Ectodermal cell (in vitro differentiated cells): Measurements from ENCODE around the gene FMN2.
"Not testable (repeated sequence)": the region's sequence is repeated elsewhere in the genome, so short reads cannot be mapped to it uniquely, and the experiment has no call there.

Source experiments
- H3K27ac ChIP-seq: 2 replicates; pipeline ENCODE4 v1.7.0; 2013; ENCODE audit warnings: mild to moderate bottlenecking, low read depth, low read length; ENCODE audit not compliant: insufficient read depth, poor library complexity, severe bottlenecking
- H3K27me3 ChIP-seq: 2 replicates; pipeline ENCODE4 v1.7.0; 2013; ENCODE audit warnings: mild to moderate bottlenecking, low read length; ENCODE audit not compliant: insufficient read depth, control insufficient read depth, poor library complexity, severe bottlenecking
- H3K36me3 ChIP-seq: one replicate; pipeline ENCODE4 v1.7.0; 2013; ENCODE audit warnings: low read length; ENCODE audit not compliant: control insufficient read depth, insufficient read depth
- H3K4me1 ChIP-seq: one replicate; pipeline ENCODE4 v1.7.0; 2013; ENCODE audit warnings: low read length; ENCODE audit not compliant: control insufficient read depth, insufficient read depth
- H3K4me3 ChIP-seq: 2 replicates; pipeline ENCODE4 v1.7.0; 2013; ENCODE audit warnings: low read depth, low read length, control low read depth; ENCODE audit not compliant: insufficient read depth
- H3K9me3 ChIP-seq: 2 replicates; pipeline ENCODE4 v1.7.0; 2013; ENCODE audit warnings: mild to moderate bottlenecking, low read length, moderate library complexity; ENCODE audit not compliant: control insufficient read depth
- WGBS, 2 experiments: methylation state at CpG; one replicate each; pipeline ENCODE4 v1.1.7; 2013; ENCODE audit warnings: missing lambda C conversion rate in 2 of 2; 5-methylcytosine and 5-hydroxymethylcytosine counted together

The FMN2 gene

GRCh38 chr1:240152611-240153297, 61.1 kb downstream of the FMN2 start:
- WGBS, 2 experiments = 82 to 85% methylated on average over 5 of the region's 5 CpGs
- Histone ChIP-seq H3K36me3 (no peaks in the 10 kb centered on the region), H3K27me3 (no peaks in the 10 kb centered on the region), H3K4me1 (no peaks in the 10 kb centered on the region), H3K4me3 (no peak overlapping the region), H3K9me3 (no peaks in the 10 kb centered on the region), H3K27ac (no peak overlapping the region)

- H3K9me3 ChIP-seq = no peaks in the 10 kb centered on the region
- H3K27ac ChIP-seq = no peak overlapping the region
- no peaks in the 10 kb centered on the region for H3K27me3 ChIP-seq
- no peaks in the 10 kb centered on the region for H3K36me3 ChIP-seq
- WGBS, 2 experiments = 91 to 95% methylated on average over 2 of the region's 2 CpGs
- no peak overlapping the region for H3K4me3 ChIP-seq
- no peaks in the 10 kb centered on the region for H3K4me1 ChIP-seq
Measured at GRCh38 chr1:240155605-240156004, 63.9 kb downstream of the FMN2 start.

GRCh38 chr1:240164742-240165141, 73.1 kb downstream of the FMN2 start:
- no peaks in the 10 kb centered on the region for H3K9me3 ChIP-seq
- no peaks in the 10 kb centered on the region for H3K27me3 ChIP-seq
- no peaks in the 10 kb centered on the region for H3K4me1 ChIP-seq
- H3K36me3 ChIP-seq = no peaks in the 10 kb centered on the region
- no peak overlapping the region for H3K27ac ChIP-seq
- H3K4me3 ChIP-seq = no peak overlapping the region

- no peaks in the 10 kb centered on the region for H3K9me3 ChIP-seq
- H3K27ac ChIP-seq = no peak overlapping the region
- 89 to 93% methylated on average over 7 of the region's 7 CpGs for WGBS, 2 experiments
- no peaks in the 10 kb centered on the region for H3K27me3 ChIP-seq
- no peaks in the 10 kb centered on the region for H3K36me3 ChIP-seq
- no peak overlapping the region for H3K4me3 ChIP-seq
- H3K4me1 ChIP-seq = no peaks in the 10 kb centered on the region
Measured at GRCh38 chr1:240169188-240169587, 77.5 kb downstream of the FMN2 start.

- Histone ChIP-seq H3K9me3 (no peaks in the 10 kb centered on the region), H3K27ac (no peak overlapping the region), H3K4me3 (no peak overlapping the region), H3K36me3 (no peaks in the 10 kb centered on the region), H3K4me1 (no peaks in the 10 kb centered on the region), H3K27me3 (no peaks in the 10 kb centered on the region)
- WGBS, 2 experiments = 75 to 91% methylated on average over 1 to 2 of the region's 2 CpGs
Measured at GRCh38 chr1:240170266-240170665, 78.6 kb downstream of the FMN2 start.

GRCh38 chr1:240170806-240171205, 79.1 kb downstream of the FMN2 start:
- no peaks in the 10 kb centered on the region for H3K27me3 ChIP-seq
- H3K27ac ChIP-seq = no peak overlapping the region
- no peaks in the 10 kb centered on the region for H3K36me3 ChIP-seq
- 88 to 90% methylated on average over 6 of the region's 6 CpGs for WGBS, 2 experiments
- H3K4me1 ChIP-seq = no peaks in the 10 kb centered on the region
- H3K4me3 ChIP-seq = no peak overlapping the region
- H3K9me3 ChIP-seq = no peaks in the 10 kb centered on the region

GRCh38 chr1:240171907-240172306, 80.2 kb downstream of the FMN2 start:
- no peaks in the 10 kb centered on the region for H3K36me3 ChIP-seq
- WGBS, 2 experiments = 94 to 100% methylated on average over 1 of the region's 2 CpGs
- H3K4me1 ChIP-seq = no peaks in the 10 kb centered on the region
- no peak overlapping the region for H3K4me3 ChIP-seq
- no peak overlapping the region for H3K27ac ChIP-seq
- no peaks in the 10 kb centered on the region for H3K27me3 ChIP-seq
- no peaks in the 10 kb centered on the region for H3K9me3 ChIP-seq

GRCh38 chr1:240173836-240174235, 82.2 kb downstream of the FMN2 start:
- no peaks in the 10 kb centered on the region for H3K27me3 ChIP-seq
- WGBS, 2 experiments = 84 to 90% methylated on average over 1 of the region's 1 CpG
- H3K4me1 ChIP-seq = no peaks in the 10 kb centered on the region
- H3K4me3 ChIP-seq = no peak overlapping the region
- no peaks in the 10 kb centered on the region for H3K36me3 ChIP-seq
- no peaks in the 10 kb centered on the region for H3K9me3 ChIP-seq
- no peak overlapping the region for H3K27ac ChIP-seq

- H3K36me3 ChIP-seq = no peaks in the 10 kb centered on the region
- H3K27me3 ChIP-seq = no peaks in the 10 kb centered on the region
- H3K9me3 ChIP-seq = no peaks in the 10 kb centered on the region
- H3K4me3 ChIP-seq = no peak overlapping the region
- no peak overlapping the region for H3K27ac ChIP-seq
- WGBS, 2 experiments = 91 to 100% methylated on average over 3 to 4 of the region's 4 CpGs
- H3K4me1 ChIP-seq = no peaks in the 10 kb centered on the region
Measured at GRCh38 chr1:240174734-240175133, 83.1 kb downstream of the FMN2 start.

GRCh38 chr1:240178366-240178765, 86.7 kb downstream of the FMN2 start:
- Histone ChIP-seq H3K4me3 (no peak overlapping the region), H3K4me1 (no peaks in the 10 kb centered on the region), H3K27me3 (no peaks in the 10 kb centered on the region), H3K36me3 (no peaks in the 10 kb centered on the region), H3K9me3 (no peaks in the 10 kb centered on the region), H3K27ac (no peak overlapping the region)
- WGBS, 2 experiments = 87 to 94% methylated on average over 5 of the region's 5 CpGs

- H3K27me3 ChIP-seq, H3K4me3 ChIP-seq, H3K27ac ChIP-seq, H3K9me3 ChIP-seq, H3K36me3 ChIP-seq, H3K4me1 ChIP-seq: not testable (repeated sequence)
- 87 to 93% methylated on average over 5 of the region's 5 CpGs for WGBS, 2 experiments
Measured at GRCh38 chr1:240184682-240185081, 93.0 kb downstream of the FMN2 start.
